HG02610 (cell line): Measurements from ENCODE around the gene ABHD14A.

Experiments
- ATAC-seq: cut with Tn5 transposase; IDR thresholded peaks from one replicate; pipeline ENCODE4 v1.9.1; 2021; ENCODE audit warnings: mild to moderate bottlenecking, moderate library complexity; ENCODE audit not compliant: unreplicated experiment

ABHD14A gene

DNA sequence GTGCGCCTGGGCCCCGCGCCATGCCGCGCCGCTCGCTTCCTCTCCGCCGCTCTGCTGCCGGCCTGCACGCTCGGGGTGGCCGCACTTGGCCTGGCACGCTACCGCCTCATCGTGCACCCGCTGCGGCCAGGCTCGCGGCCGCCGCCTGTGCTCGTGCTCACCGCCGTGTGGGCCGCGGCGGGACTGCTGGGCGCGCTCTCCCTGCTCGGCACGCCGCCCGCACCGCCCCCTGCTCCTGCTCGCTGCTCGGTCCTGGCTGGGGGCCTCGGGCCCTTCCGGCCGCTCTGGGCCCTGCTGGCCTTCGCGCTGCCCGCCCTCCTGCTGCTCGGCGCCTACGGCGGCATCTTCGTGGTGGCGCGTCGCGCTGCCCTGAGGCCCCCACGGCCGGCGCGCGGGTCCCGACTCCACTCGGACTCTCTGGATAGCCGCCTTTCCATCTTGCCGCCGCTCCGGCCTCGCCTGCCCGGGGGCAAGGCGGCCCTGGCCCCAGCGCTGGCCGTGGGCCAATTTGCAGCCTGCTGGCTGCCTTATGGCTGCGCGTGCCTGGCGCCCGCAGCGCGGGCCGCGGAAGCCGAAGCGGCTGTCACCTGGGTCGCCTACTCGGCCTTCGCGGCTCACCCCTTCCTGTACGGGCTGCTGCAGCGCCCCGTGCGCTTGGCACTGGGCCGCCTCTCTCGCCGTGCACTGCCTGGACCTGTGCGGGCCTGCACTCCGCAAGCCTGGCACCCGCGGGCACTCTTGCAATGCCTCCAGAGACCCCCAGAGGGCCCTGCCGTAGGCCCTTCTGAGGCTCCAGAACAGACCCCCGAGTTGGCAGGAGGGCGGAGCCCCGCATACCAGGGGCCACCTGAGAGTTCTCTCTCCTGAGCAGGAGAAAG lies 18.7 kb upstream of the ABHD14A start:
- no peak for ATAC-seq

DNA sequence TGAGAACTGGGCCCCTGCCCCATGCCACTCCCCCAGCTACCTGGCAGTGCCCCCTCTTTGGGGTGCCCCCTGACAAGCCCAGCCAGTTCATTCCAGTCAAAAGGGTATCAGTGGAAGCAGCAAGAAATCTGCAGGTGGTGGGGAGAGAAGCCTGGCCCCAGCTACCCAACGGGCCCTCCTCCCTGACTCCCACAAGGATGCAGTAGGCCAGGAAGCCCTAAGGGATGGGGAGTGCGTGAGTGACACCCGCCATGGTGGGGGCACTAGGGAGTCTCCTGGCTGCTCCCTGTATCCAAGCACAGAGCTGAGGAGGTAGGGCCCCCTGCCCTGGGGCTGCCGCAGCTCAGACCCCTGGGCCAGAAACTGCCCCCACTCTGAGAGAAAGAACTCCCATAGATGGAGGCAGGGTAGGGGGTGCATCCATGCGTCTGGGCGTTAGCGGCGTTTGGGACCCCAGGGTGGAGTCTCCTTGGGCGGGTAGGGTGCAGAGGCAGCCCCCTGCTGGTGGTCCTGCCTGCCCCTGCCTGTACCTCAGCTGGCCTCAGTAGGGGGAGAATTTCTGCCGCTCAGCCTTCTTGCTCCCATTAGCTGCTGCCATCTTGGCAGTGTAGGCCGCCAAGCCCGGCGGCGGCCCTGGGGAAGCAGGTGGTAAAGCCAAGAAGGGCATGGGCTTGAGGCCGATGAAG lies 17.2 kb upstream of the ABHD14A start:
- ATAC-seq: no peak

DNA sequence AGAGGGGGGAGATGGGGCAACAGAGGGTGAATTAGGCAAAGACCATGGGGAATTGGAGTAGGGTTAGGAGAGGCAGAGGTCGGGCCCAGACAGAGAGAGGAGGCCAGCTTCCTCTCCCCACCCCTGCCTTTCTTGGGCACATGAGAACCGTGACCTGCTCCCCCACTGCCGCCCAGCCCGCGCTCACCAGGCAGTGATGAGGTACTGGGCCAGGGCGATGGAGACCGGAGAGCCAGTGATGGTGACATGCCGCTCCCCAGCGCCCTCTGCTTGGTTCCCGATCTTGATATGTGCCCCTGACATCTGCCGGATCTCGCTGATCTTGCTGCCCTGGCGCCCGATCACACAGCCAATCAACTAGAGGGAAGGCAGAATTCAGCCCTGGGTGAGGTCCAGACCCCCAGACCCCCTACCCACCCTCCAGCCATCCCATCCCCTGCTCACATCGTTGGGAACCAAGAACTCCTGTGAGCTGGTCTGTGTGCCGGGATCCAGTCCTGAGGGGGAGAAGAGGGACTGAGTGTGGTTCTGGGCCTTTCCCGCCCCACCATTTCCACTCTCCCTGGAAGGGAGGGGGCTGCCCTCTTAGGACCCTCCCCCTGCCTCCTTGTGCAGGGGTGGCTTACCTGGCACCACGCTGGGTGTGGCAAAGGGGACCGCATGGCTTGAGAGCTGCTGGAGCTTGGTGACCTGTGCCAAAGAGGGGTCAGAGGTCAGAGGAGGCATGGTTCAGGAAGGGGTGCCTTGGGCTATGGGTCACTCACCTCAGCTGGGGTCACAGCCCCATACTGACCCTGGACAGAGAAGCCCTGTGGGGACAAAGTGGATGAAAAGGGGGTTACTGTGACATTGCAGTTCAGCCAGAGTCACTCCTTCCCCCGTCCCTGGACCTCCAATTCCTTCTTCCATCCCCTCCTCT lies 16.0 kb upstream of the ABHD14A start:
- ATAC-seq: no peak

DNA sequence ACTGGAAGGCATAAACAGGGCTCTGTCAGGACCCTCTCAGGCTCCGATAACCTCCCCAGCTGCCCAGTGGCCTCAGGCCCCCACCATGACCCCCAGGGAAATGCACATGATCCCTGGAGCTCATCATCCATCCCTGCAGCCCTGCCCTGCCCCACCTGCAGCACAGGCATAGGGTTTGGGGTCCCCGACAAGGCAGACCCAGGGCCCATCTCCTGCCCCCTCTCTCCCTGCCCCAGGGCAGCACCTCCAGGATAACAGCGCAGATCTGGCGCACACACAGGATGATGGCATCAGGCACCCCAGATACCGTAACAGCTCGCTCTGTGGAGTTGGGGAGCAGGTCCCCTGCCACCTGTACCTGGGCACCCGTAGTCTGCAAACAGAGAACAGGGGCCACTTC lies 15.2 kb upstream of the ABHD14A start:
- no peak for ATAC-seq

DNA sequence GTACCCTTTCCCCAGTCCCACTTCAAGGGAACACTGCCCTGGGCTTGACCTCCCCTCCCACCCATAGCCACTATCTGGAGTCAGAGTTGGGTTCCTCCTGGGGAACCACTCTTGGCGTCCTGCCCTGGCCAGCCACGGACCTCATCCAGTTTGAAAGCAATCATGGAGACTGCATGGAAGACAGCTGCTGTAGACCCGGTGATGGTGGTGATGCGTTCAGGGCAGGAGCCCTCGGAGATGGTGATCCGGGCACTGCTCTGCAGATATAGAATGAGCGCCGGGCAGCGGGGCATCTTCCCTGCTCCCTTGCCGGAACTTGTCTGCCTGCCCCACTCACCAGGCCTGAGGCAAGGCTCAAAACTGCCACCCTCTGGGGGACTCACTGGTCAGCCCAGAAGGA lies 14.5 kb upstream of the ABHD14A start:
- no peak for ATAC-seq

DNA sequence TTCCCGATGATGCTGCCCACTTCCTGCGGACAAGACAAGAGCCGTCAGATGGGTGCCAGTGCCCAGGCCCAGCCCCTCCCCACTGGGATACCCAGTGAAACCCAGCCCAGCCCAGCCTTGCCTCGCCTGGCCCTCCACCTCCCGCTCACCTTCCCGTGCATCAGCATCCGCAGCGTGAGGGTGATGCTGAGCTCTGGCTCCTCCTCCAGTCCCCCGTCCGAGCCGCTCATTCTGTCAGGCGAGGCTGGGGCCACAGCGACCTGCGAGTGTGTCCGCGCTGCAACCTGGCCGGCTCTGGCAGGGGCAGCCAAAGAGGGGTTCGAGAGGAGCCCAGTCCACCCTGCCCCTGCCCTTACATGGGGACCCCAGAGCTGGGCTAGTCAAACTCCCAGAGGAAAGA lies 13.9 kb upstream of the ABHD14A start:
- no peak for ATAC-seq

DNA sequence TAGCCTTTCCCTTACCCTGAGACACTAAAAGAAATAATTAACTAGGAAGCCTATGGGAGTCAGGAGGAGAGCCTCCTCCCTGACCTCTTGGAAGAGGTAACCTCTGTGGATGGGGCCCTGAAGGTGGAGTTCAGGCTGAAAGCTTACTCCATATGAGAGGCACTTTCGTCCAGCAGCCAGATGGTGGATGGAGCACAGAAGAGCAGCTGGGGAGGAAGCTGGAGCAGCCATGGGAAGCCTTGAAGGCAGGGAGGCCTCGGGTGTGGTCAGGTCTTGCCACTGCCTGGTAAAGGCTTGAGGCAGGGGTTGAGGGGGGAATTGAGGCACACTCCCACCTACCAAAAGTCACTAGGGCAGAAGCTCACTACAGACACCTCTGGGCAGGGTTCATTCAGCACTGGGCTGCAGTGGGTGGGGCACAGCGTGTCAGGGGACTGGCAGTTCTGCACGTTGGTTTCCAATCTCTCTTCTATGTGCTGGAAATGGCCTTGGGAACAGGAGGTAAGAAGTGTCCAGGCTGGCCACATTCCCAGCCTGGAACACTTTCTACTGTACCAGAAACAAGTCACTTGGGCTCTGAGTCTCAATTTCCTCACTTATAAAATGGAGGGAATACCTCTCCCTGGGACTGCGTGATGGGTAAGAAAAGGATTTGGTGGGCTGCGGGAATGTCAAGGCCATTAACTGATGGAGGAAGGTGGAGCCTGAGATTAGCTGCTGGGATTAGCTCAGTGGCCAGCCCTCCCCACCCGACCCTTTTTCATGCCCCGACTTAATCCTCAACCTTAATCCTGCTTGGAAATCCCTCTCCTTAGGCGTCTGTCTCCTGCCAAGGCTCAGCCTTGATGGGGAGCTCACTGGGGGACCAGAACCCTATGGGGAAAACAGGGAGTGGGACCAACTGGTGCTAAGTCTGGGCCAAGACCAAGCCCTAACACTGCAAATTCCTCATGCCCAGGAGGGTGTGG lies 13.0 kb upstream of the ABHD14A start:
- no peak for ATAC-seq

DNA sequence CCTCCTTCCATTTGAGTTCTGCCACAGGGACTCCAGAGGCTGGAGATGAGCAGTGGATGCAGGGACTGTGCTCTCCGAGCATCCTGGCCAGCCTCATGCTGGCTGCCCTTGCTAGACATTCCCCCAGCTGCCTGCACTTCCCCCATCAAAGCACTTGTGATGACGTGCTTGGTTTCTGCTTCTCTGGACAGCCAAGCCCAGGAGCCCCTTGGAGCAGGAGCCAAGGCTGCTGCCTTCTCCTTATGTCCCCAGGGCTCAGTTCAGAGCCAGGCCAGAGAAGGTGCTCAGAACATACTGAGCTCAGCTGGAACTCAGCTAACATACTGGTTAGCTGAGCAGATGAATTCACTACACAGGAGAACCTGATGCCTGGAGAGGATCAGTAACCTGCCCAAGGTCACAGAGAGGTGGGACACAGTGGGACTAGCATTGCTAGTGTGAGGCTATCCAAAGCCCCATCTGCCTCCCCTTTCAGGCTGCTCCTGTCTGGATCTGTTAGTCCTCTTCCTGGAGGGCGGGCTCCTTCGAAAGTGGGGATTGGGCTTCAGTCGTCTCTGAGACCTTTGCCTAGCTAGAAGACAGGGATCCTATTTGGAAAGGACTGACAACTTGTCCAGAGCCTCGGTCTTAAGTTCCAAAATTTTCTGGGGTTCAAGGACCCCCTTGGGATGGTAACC lies 11.9 kb upstream of the ABHD14A start:
- ATAC-seq: no peak

DNA sequence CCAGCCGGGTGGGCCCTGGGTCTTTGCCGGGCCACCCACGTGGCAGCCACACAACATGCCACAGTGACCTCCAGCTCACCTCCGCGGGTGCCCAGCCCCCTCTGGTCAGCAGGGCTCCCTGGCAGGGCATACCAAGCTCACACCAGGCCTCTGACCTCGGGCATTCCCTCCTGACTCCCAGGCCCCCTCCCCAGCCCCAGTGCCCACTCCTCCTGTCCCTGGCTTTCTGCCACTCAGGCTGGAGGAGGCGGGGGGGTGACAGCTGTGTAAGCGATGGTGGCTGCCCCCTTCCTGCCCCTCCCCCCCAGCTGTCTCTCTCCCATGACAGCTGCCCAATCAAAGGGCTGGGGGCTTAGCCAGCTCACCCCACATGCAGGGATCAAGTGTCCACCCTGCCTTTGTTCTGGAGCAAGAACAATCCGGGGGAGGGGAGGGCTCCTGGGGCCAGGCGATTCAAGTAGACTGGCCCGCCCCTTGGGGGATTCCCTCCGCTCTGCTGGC lies 10.9 kb upstream of the ABHD14A start:
- no peak for ATAC-seq

DNA sequence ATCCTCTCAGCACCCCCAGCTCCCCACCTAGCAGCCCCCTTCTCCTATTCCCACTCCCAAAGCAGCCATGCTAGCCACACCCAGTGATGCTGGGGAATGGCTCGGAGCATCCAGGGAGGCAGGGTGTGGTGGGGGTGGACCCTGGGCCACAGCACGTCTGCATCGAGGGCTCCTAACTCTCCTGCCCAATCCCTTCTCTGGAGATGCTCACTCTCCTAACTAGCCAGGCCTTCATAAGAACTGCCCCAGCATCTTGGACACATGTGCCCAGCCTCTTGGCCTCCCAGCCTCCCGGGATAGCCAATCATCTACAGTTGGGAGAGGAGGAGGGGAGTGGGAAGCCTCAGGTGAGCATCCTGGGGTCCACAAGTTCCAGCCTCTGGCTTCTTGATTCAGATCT lies 10.3 kb upstream of the ABHD14A start:
- no peak for ATAC-seq

DNA sequence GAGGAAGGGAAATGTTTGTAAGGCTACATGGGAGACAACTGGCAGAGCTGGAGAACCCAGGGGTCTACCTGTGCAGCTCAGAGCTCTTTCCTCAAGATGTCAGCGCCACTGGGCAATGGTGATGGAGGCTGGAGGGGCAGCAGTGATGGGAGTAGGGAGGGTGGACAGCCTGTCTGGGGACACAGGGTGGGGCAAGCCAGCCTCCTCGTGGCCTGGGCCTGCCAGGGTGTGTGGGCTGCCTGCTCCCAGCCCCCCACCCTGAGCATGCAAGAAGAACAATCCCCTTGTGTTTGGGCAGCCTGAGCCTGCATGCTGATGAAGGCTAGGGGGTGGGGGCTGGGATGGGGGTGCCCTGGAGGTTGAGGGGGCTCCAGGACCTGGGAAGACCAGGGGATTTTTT lies 8.8 kb upstream of the ABHD14A start:
- ATAC-seq: no peak

DNA sequence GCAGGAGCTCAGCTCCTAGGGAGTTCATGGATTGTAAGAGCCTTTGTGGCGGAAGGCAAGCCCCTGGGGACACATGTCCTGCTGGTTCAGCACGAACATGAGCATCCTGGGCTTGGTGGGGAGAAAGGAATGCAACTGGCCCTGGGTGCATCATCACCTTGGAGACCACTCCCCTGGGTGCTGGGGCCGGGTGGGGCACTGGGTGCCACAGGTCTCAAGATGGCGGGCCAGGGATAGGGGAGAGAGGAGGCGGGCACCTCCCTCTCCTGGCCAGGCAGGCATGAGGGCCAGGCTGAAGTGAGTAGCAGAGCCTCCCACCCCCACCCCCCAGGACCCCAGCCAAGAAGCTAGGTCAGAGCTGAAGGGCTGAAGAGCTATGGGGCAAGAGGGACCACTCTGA lies 8.4 kb upstream of the ABHD14A start:
- ATAC-seq: no peak

DNA sequence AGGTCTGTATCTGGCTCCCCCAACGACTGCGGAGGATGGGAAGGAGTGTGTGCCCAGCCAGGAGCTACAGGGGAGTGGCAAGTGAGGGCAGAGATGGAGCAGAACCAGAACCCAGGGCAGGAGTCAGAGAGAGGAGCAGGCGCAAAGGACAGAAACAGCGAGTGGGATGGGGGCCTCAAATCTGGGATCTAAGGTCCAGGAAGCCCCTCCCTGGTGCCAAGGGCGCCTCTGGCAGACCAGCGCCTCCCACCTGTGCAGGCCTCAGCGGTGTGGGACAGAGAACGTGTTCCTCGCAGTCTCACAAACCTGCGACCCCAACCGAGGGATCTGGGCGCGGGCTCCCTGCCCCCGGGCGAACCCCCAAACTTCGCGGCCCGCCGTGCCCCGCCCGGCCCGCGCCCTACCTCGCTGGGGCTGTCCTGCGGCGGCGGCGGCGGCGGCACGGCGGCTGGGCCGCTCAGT lies 7.9 kb upstream of the ABHD14A start:
- no peak for ATAC-seq

DNA sequence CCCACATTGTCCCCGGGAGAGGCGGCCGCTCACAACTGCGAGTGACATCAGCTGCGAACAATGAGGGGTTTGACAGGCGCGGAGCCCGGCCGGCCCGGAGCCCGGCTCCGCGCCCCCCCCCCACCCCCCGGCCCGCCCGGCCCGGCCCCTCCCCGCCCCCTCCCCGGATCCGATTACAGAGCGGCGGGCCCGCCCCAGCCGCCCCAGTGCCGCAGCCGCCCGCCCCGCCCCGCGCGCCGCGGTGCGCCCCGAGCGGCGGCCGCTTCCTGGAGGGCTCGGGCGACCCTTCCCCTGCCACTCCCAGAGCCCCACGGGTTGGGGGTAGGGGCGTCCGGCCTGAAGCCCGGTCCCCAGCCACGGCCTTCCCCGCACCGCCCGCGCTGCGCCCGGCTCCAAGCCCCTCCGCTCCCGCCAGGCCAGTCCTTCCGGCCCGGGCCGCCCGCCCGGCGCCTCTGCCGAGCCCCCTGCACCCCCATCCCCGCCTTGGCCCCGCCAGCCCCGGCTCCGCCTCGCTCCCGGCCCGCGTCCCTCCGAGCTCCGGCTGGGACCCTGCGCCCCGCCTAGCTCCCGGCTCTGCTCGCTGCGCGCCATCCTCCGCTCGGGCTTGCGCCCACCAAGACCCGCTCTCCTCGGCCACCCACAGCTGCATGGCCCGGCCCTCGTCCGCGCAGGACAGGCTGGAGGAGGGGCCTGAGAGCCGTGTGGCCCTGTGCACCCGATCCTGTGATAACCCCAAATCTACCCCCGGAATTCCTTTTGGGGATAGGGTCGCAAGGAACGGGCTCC lies 7.3 kb upstream of the ABHD14A start, which contains the start of gene PCBP4:
TSS of gene PCBP4 (minus strand) at position 71 of the 786 bp plus-strand sequence. CDS start 6,214 bp downstream, outside the sequence.
- no peak for ATAC-seq

DNA sequence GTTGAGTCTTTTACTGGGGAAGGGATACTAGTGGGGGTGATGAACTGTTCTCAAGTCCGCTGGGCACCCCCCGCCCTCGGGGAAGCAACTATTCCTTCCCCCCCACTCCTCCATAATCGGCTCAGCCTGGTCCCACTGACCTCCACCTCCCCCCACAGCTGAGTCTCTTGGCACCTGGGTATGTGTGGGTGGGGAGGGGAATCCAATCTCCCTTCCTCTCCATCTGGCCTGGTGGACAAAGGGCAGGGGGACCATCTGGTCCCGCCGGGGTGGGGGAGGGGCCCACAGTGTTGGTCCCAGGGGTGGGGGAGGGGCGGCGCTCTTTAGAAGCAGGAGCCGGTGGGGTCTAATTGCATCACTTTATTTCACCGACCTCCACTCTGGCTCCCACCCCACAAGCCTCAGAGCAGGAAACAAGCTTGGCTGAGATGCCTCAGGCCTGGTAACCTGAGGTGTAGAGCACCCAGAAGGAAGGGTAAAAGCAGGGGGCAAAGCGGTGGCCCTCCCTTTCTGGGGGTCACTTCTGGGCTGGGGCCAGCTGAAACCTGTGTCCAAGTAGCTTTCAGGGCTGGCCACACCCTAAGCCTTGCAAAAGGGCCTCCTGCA lies 6.6 kb upstream of the ABHD14A start:
- no peak for ATAC-seq

DNA sequence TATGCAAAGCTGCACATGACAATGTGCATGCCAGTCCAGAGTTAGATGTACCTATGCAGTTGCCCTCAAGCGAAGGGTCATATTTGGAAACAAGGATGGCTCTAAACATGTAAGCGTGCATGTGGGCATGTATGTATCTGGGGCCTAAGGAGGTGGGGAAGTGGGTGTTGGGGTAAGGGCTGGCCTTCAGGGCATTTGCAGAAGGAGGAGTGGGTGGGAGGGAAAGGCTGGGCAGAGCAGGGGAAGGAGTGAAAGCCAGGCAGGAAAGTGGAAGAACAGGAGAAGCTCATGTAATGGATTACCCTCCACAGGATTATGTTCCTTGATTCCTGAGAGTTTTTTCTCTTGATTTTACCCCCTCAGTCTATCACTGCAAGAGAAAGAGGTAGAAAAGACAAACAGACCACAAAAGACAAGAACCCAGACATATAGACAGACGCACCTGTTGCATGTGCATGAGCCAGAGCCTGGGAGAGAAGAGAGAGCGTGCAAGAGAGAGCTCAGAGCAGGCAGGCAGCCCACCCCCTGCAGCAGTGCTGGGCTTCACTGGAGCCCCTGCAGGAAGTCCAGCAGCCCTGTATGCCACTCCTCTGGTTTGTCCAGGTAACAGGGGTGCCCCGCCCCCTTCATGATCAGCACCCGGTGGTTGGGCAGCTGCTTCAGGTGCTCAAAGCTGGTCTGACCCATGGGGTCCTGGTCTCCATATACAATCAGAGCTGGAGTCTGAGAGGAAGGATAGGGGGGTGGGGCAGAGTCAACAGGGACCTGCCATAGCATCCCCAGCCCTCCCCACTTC lies 5.8 kb upstream of the ABHD14A start:
- ATAC-seq: no peak

DNA sequence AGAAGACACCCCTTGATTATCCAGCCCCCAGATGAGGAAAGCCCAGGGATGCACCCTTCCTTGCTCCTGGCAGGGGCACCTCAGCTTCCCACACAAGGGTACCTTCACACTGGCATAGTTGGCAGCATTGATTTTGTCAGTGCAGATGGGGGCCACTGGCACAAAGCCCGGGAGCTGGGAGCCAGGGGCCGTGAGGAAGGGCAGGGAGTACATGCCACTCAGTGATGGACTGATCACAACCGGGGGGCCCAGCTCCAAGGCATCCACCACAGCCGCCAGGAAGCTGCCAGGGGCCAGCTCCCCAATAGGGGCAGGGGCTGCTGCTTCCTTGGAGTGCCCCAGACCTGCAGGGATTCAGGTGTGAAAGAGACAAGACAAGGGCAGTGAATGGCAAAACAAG lies 5.0 kb upstream of the ABHD14A start:
- ATAC-seq: no peak
